Skeletal muscle cell (primary cell): ENCODE results near the gene ZNF143.

ENCODE experiments used
- DNase-seq: peaks from one replicate; pipeline ENCODE4 v3.0.0-alpha.2; 2010; ENCODE audit warnings: low read depth
- H3K4me3 ChIP-seq: 2 replicates; pipeline ENCODE4 v1.5.1; 2011; ENCODE audit warnings: low read depth, mild to moderate bottlenecking, control low read depth, low read length, moderate library complexity

Gene ZNF143

DNA sequence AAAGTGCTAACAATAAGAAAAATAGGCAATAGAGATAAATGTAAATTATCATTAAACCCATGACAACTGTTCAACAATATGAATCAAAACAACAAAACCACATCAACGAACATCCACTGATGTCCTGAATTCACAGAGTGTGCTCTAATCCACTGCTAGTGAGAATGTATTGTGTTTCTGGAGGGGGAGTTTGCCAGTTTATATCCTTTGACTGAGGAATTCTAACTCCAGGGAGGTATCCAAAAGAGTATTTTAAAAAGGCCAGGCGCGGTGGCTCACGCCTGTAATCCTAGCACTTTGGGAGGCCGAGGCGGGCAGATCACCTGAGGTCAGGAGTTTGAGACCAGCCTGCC lies 110.9 kb downstream of the ZNF143 start:
- no peak overlapping the region for H3K4me3 ChIP-seq
- no peak for DNase-seq

DNA sequence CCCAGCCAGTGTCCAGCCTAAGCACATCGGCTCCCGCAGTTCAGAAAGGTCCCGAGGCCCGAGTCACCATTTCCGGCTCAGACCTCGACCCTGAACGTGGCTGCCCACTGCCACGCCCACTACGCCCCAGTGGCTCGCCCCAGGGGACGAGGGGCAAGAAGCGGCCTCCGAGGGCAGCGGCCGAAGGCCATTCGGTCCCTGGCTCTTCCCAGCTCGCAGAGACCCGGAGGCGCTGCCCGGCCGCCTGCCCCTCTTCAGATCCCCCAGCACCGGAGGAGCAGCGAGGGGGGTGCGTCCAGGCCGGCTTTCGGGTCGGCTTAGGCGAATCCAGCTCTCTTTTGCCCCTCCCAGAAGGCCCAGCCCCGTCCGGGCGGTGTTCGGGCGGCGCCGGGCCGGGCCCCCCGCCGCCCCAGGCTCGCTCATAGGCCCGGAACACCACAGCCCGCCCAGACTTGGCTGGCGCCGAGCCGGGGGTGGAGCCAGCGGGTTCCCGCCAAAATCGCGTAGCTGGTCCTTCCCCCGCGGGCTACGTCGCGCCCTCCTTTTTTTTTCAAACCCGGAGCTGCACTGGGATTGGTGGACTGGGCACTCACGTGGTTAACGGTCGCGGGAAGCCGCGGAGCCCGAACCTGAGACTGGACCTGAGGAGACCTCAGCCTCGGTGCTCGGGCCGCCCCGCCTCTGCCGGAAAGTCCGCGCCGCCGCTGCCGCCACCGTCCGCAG lies 112.4 kb downstream of the ZNF143 start, which contains the start of gene WEE1:
Gene WEE1, plus strand, starts transcription at position 619 of the 723 bp plus-strand sequence. CDS start 264 bp downstream, outside the sequence.
- peak within 1 kb of the TSS; percentile 88 for H3K4me3 ChIP-seq
- DNase-seq: peak; percentile 93

DNA sequence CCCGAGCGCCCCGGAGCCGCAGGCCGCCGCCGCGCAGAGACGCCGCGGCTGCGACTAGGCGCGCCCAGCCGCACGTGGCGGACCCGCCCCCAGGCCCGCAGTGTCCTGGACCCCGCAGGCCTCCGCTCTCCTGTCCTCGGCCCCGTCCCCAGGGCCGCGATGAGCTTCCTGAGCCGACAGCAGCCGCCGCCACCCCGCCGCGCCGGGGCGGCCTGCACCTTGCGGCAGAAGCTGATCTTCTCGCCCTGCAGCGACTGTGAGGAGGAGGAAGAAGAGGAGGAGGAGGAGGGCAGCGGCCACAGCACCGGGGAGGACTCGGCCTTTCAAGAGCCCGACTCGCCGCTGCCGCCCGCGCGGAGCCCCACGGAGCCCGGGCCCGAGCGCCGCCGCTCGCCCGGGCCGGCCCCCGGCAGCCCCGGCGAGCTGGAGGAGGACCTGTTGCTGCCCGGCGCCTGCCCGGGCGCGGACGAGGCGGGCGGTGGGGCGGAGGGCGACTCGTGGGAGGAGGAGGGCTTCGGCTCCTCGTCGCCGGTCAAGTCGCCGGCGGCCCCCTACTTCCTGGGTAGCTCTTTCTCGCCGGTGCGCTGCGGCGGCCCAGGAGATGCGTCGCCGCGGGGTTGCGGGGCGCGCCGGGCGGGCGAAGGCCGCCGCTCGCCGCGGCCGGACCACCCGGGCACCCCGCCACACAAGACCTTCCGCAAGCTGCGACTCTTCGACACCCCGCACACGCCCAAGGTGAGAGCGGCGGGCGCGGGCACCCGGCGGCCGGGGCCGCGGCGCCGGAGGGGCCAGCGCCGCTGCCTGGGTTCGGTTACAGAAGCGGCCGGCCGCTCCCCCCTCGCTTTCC lies 113.2 kb downstream of the ZNF143 start:
- no peak for DNase-seq
- H3K4me3 ChIP-seq: peak overlapping the region; percentile 88

DNA sequence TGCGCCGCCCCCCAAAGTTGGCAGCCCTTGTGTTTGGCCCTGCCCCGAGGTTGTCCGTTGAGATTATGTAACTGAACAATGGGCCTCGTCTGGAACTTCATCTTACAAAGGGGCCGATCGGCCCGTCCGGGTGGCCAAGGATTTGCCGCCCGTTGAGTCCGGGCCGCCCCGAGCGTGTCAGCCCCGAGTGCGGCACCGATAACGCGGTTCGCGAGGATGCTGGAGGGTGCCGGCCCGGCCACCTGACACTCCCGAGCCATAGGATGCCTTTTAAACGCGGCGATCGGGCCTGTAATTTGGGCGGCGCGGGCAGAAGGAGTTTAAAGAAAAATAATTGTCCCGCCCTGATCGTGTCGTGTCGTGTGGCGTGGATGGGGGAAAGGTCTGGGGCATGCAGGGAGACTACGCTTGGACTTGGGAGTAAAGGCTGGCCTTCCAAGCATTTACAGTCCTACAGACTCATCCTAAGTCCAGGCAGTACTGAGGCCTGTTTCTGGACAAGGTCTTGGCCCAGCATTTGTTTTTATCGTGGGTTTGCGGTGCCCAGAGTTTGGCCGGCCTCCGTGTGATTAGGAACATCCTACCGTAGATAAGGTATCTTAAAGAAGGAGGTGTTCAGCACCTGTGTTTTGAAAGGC lies 113.9 kb downstream of the ZNF143 start:
- no peak for DNase-seq
- H3K4me3 ChIP-seq: peak overlapping the region; percentile 88

DNA sequence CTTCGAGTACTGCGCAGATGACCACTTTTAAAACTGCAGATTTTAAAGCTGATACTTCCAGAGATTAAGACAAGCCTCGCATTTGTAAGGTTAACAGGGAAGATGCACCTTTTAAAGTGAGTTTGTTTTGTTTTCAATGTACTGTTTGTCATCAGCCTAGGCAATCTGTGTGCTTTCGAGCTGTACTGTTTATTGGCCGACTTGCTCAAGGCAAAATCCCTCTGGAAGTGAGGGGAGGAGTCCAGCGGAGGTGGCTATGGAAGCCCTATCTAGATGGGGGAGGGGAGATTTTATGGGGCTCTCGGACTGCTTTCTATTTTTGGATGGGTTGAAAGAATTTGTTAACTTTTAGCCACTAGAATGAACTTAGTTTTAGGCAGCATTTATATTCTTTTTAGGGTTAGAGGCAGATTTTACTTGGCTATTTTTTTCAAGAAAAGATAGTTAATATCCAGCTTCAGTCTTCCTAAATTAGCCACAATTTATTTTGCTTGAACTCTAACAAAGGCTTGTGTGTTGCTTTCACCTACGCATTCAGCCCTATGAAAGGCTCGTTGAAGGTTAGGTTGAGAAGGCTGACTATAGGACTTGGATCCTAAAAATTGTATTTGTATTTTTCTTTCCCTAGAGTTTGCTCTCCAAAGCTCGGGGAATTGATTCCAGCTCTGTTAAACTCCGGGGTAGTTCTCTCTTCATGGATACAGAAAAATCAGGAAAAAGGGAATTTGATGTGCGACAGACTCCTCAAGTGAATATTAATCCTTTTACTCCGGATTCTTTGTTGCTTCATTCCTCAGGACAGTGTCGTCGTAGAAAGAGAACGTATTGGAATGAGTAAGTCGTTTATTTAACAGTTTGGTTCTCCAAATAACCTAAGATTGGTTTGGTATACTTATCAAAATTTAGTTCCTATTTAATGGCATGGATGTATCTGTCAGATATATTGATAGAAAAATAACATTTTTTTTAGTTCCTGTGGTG lies 114.7 kb downstream of the ZNF143 start:
- peak overlapping the region; percentile 88 for H3K4me3 ChIP-seq
- DNase-seq: peak; percentile 49

DNA sequence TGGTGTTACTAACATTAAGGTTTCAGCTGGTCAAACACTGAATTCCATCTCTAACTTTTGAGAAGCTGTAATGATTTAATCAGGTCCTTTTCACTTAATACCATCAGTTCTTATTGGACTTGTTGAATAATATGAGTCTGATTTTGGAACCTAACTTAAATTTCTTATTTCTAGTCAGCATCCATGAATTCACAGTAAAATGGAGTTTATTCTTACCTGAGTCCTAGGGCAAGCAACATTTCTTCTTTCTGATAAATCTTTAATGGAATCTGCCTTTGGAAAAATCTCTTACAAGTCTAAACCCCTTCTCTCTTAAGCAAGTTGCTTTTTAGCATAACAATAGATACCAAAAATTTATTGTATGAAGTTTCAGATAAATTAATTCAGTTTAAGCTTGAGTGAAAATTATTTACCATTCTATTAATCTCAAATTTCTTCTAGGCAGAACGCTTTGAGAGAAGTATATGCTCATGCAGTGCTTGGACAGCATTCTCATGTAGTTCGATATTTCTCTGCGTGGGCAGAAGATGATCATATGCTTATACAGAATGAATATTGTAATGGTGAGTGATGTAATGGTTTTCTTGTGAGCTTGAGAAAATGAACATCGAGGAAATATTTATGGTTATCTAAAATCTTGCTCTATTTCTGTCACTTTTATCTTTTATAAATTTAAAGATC lies 116.0 kb downstream of the ZNF143 start:
- H3K4me3 ChIP-seq: peak overlapping the region; percentile 88
- no peak for DNase-seq

DNA sequence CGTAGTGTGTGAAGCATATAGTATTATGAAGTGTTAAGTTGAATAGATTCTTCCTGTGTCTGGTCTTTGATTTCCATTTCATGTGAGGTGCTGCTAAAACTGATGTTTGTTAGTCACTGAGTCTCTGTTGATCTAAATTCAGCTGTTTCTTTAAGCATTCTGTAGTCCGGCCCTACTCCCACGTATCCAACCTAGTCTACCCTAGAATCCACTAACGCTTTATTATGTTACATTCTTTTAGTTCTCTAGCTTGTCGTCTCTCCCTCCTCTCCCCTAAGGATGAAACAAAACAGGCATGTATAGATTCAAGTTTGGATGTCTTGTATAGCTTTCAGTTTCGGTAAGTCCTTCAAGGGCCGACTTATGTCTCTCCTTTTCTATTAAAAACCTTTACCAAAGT lies 116.7 kb downstream of the ZNF143 start:
- DNase-seq: no peak
- H3K4me3 ChIP-seq: peak overlapping the region; percentile 88
